Coronary artery (tissue), 2 donors: ENCODE measurements around the gene TEAD2.

ENCODE experiments used
- DNase-seq: peaks from one replicate; pipeline ENCODE4 v3.0.0-alpha.2; 2017; ENCODE audit warnings: low spot score
- H3K27ac ChIP-seq, 2 donors: fragments of 200-600 bp; sonication (generic); one replicate each; pipeline ENCODE4 v1.5.1; 2016 to 2019
- H3K4me3 ChIP-seq: fragments of 200-600 bp; sonication (generic); 2 replicates; pipeline ENCODE4 v1.5.1; 2016; ENCODE audit warnings: mild to moderate bottlenecking, moderate library complexity
- CTCF ChIP-seq: fragments of 200-600 bp; sonication (generic); IDR thresholded peaks from one replicate; pipeline ENCODE4 v1.5.1; 2019; ENCODE audit warnings: antibody characterized with exemption

Gene TEAD2

DNA sequence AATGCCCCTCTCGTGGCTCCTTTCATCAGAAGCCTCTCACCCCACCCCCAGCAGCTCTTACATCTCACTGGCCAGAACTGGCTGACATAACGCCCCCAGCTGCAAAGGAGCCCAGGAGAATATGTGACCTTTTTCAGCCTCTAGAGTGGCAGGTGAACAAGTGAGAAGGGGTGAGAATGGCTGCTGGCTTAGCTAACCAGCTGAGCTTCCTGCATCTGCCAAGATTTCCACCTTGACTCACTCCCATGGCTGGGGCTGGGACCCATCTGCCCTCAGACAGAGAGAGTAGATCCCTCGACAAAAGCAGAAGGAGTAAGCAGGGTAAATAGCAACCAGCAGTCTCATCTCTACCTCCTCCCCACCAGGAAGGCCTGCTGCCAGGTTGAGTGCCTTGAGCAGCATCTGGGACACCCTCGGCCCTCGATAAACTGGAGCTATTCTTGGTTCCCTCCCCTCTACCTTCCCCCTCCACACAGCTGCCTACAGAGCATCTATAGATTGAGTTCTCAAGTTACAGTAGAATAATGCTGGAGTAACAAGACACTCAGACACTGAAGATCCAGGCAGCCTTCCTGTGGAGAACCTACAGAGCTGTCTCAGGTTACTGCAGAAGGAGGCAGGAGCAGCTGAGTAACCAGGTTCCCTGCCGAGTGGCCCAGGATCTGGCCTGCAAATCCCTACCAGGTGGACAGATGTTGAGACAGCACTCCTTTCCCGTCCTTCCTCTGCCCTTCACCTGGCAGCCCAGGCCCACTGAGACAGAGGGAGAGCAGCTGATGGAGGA lies 41.4 kb upstream of the TEAD2 start:
- H3K27ac ChIP-seq, result no peak overlapping the region
- no peak for TF ChIP-seq CTCF
- H3K4me3 ChIP-seq, result no peak overlapping the region
- no peak for DNase-seq

GRCh38 chr19:49400029-49400428 lies 37.8 kb upstream of the TEAD2 start:
- TF ChIP-seq CTCF, result no peak
- Histone ChIP-seq H3K4me3 (no peak overlapping the region), H3K27ac (no peak overlapping the region)
- DNase-seq, result no peak

DNA sequence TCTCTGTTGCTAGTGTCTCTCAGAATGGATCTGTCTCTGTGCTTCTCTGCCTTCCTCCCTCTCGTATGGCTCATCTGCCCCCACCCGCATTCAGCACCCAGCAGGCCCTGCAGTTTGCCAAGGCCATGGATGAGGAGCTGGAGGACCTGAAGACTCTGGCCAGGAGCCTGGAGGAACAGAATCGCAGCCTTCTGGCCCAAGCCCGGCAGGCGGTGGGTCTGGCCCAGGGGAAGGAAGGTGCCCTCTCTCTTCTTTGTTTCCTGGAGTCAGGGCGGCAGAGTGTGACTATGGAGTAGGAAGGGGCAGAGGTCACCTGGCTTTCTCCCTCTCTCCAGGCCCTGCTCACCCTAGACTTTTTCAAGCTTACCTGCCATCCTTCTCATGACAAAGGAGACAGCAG lies 36.7 kb upstream of the TEAD2 start:
- Histone ChIP-seq H3K27ac (no peak overlapping the region), H3K4me3 (no peak overlapping the region)
- no peak for TF ChIP-seq CTCF
- DNase-seq, result no peak

DNA sequence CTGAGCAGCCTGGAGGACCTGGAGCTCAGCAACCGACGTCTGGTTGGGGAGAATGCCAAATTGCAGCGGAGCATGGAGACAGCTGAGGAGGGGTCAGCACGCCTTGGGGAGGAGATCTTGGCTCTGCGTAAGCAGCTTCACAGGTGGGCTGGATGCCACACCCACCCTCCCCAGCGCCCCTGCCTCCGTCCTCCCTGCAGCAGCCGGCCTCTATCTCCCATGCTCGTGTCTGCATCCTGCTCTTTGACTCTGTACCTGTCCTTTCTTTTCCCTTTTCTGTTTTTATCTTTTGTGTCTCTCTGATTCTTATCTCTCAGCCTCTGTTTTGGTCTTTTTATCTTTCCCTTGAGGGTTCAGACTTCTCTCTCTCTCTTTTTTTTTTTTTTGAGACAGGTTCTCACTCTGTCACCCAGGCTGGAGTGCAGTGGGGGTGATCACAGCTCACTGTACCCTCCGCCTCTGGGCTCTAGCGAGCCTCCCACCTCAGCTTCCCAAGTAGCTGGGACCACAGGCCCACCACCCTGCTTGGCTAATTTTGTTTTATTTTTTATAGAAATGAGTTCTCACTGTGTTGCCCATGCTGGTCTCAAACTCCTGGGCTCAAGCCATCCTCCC lies 35.9 kb upstream of the TEAD2 start:
- no peak overlapping the region for H3K4me3 ChIP-seq
- TF ChIP-seq CTCF, result no peak
- H3K27ac ChIP-seq, result no peak overlapping the region
- no peak for DNase-seq

DNA sequence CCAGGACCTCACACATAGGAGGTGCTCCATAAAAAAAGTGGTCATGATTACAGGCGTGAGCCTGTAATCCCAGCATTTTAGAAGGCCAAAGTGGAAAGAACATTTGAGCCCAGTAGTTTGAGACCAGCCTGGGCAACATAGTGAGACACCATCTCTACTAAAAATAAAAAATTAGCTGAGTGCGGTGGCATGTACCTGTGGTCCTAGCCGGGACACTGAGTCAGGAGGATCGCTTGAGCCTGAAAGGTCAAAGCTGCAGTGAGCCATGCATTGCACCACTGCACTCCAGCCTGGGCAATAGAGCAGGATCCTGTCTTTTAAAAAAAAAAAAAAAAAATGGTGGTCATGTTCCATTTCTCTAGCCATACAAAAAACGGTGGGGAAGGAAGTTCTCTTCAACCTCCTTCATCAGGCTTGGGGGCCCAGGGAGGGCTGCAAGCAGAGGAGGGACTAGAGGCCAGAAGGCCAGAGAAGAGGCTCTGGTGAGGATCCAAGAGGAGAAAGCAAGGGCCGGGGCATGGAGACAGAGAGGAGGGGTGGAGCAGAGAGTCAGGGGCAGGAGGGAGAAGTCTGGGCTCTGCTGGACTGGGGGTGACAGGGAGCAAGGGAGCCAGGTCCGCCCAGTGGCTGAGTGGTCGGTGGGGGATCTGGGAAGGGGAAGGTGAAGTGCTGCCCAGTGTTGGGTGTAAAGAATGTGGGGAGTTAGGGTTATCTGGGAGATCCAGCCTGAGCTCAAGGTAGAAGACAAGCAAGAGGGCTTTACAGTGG lies 34.7 kb upstream of the TEAD2 start:
- no peak for TF ChIP-seq CTCF
- no peak overlapping the region for H3K27ac ChIP-seq
- no peak for DNase-seq
- no peak overlapping the region for H3K4me3 ChIP-seq

DNA sequence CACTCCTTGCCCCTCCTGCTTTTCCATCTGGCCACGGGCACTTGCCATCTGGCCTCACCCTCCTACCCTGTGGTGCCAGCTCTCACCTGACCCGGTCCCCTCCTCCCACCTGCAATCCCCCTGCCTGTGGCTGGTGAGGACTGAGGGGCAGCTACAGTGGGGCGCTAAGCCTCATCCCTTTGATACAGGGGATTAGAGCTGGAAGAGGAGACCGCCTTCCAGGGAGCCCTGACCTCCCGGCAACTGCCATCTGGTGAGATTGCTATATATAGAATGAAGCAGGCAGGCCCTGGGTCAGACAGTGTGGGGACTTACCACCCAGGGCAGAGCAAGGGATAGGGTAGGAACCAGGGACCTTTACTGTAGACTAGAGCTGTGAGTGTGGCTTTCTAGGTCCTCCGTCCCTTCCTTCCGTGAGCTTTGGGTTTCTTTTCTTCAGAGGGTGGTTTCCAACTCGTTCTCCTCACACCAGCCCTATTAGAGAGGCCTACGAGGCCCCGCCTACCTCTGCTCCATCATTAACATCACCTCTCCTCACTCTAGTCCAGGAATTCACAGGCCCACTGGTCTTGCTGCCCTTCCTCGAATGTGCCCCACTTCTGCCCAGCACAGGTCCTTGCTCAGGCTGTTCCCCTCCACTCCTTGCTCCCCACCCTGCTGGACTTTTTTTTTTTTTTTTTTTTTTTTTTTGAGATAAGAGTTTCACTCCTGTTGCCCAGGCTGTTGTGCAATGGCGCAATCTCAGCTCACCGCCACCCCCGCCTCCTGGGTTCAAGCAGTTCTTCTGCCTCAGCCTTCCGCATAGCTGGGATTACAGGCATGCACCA lies 33.6 kb upstream of the TEAD2 start:
- DNase-seq, result no peak
- TF ChIP-seq CTCF, result no peak
- Histone ChIP-seq H3K4me3 (no peak overlapping the region), H3K27ac (no peak overlapping the region)
